Measurements from ENCODE around the gene GNAO1. TPM values are rescaled to one million over a fixed set of nuclear protein-coding genes. Genes with fewer than 3 reads are reported as not detected.
A peak's percentile ranks its signal among the peaks of the same experiment; 100 is the strongest.

The GNAO1 gene
- total RNA-seq, 1 donor, result under 0.01 TPM

GRCh38 chr16:56366945-56367344, 175.7 kb downstream of the GNAO1 start:
- no peak overlapping the region for H3K4me3 ChIP-seq (ENCODE audit: low read depth, low read length)
- no peak for DNase-seq (ENCODE audit: low read depth)
- no peak for TF ChIP-seq CTCF (IDR thresholded peaks at IDR 0.05; ENCODE audit: insufficient read depth, low read depth, low read length)

GRCh38 chr16:56367764-56368163, 176.5 kb downstream of the GNAO1 start:
- no peak for TF ChIP-seq CTCF (IDR thresholded peaks at IDR 0.05; ENCODE audit: insufficient read depth, low read depth, low read length)
- no peak for DNase-seq (ENCODE audit: low read depth)

GRCh38 chr16:56368545-56368944, 177.3 kb downstream of the GNAO1 start:
- no peak overlapping the region for H3K4me3 ChIP-seq (ENCODE audit: low read depth, low read length)
- DNase-seq (ENCODE audit: low read depth), result no peak
- no peak for TF ChIP-seq CTCF (IDR thresholded peaks at IDR 0.05; ENCODE audit: insufficient read depth, low read depth, low read length)

More at GRCh38 chr16:56367764-56368163, 176.5 kb downstream of the GNAO1 start:
- H3K4me3 ChIP-seq (ENCODE audit: low read depth, low read length), result no peak overlapping the region

- no peak for DNase-seq (ENCODE audit: low read depth)
- H3K4me3 ChIP-seq (ENCODE audit: low read depth, low read length), result no peak overlapping the region
- no peak for TF ChIP-seq CTCF (IDR thresholded peaks at IDR 0.05; ENCODE audit: insufficient read depth, low read depth, low read length)
These were observed 177.9 kb downstream of the GNAO1 start for GRCh38 chr16:56369202-56369601.

- no peak overlapping the region for H3K4me3 ChIP-seq (ENCODE audit: low read depth, low read length)
- DNase-seq (ENCODE audit: low read depth), result peak; percentile 32
- TF ChIP-seq CTCF (IDR thresholded peaks at IDR 0.05; ENCODE audit: insufficient read depth, low read depth, low read length), result no peak
These were observed 179.0 kb downstream of the GNAO1 start for GRCh38 chr16:56370185-56370874.

- peak; percentile 78 for DNase-seq (ENCODE audit: low read depth)
- H3K4me3 ChIP-seq (ENCODE audit: low read depth, low read length), result no peak overlapping the region
- TF ChIP-seq CTCF (IDR thresholded peaks at IDR 0.05; ENCODE audit: insufficient read depth, low read depth, low read length), result no peak
These were observed 179.8 kb downstream of the GNAO1 start for GRCh38 chr16:56370875-56371659.

Data from fibroblast of villous mesenchyme (primary cell).